Fibroblast of lung (primary cell): ENCODE measurements around the gene TPH2. TPM values are rescaled to one million over a fixed set of nuclear protein-coding genes. Genes with fewer than 3 reads are reported as not detected.

ENCODE experiments used
- DNase-seq, 2 donors: peaks; one replicate each; pipeline versions ENCODE4 v3.0.0 to v3.0.0-alpha.2; 2010; ENCODE audit warnings: low read depth in 2 of 2
- H2AFZ ChIP-seq: 2 replicates; pipeline ENCODE4 v1.5.1; 2012; ENCODE audit warnings: low read length, control low read depth, inconsistent platforms
- H3K27ac ChIP-seq: 2 replicates; pipeline ENCODE4 v1.5.1; 2011; ENCODE audit warnings: low read length, control low read depth; ENCODE audit not compliant: insufficient read depth
- H3K27me3 ChIP-seq: 2 replicates; pipeline ENCODE4 v1.5.1; 2011; ENCODE audit warnings: mild to moderate bottlenecking, low read length; ENCODE audit not compliant: control insufficient read depth, insufficient read depth
- H3K36me3 ChIP-seq: 2 replicates; pipeline ENCODE4 v1.5.1; 2011; ENCODE audit warnings: low read length; ENCODE audit not compliant: control insufficient read depth, insufficient read depth
- H3K4me1 ChIP-seq: 2 replicates; pipeline ENCODE4 v1.5.1; 2011; ENCODE audit warnings: low read length; ENCODE audit not compliant: control insufficient read depth, insufficient read depth; ENCODE audit errors: extremely low read depth
- H3K4me2 ChIP-seq: 2 replicates; pipeline ENCODE4 v1.5.1; 2011; ENCODE audit warnings: low read length, control low read depth; ENCODE audit not compliant: insufficient read depth; ENCODE audit errors: extremely low read depth
- H3K4me3 ChIP-seq, 4 experiments: fragments of 200-600 bp in 1 of 4; sonication (generic) in 1 of 4; replicated peaks in 1 of 4; 2 replicates each; pipeline ENCODE4 v1.5.1; 2011 to 2016; ENCODE audit warnings: low read length in 4 of 4, low read depth in 3 of 4, mild to moderate bottlenecking in 3 of 4, control low read depth in 2 of 4, inconsistent platforms in 1 of 4, mixed read lengths in 1 of 4; ENCODE audit not compliant: insufficient read depth in 1 of 4; ENCODE audit errors: control extremely low read depth in 1 of 4
- H3K79me2 ChIP-seq: 2 replicates; pipeline ENCODE4 v1.5.1; 2012; ENCODE audit warnings: mild to moderate bottlenecking, low read length, inconsistent platforms; ENCODE audit not compliant: control insufficient read depth, insufficient read depth
- H3K9ac ChIP-seq: 2 replicates; pipeline ENCODE4 v1.5.1; 2011; ENCODE audit warnings: mild to moderate bottlenecking, low read length, control low read depth; ENCODE audit not compliant: insufficient read depth
- H3K9me3 ChIP-seq: 2 replicates; pipeline ENCODE4 v1.5.1; 2012; ENCODE audit warnings: low read depth, low read length; ENCODE audit not compliant: control insufficient read depth, insufficient read depth
- H4K20me1 ChIP-seq: 2 replicates; pipeline ENCODE4 v1.5.1; 2011; ENCODE audit warnings: low read length; ENCODE audit not compliant: control insufficient read depth, insufficient read depth; ENCODE audit errors: extremely low read depth
- CTCF ChIP-seq, 2 donors: IDR thresholded peaks in 1 of 2; conservative IDR thresholded peaks in 1 of 2; 1 replicate in 1 of 2; 2 replicates in 1 of 2; pipeline ENCODE4 v1.5.1; 2011 to 2012; ENCODE audit warnings: low read length in 2 of 2, control low read depth in 1 of 2, inconsistent platforms in 1 of 2, low read depth in 1 of 2, mild to moderate bottlenecking in 1 of 2
- EZH2 ChIP-seq: IDR thresholded peaks from 2 replicates; pipeline ENCODE4 v1.5.1; 2012; ENCODE audit warnings: low read length, control low read depth, mild to moderate bottlenecking; ENCODE audit errors: missing control alignments
- polyA plus RNA-seq, 2 donors: library from polyadenylated mRNA; depleted of rRNA in 1 of 2; stranded (reverse) in 1 of 2; unstranded in 1 of 2; fragments of >200 nt; gene quantifications; 2 replicates each; pipeline ENCODE4 v1.2.1, GENCODE V29; 2011 to 2012; ENCODE audit warnings: missing spikeins in 1 of 2
- total RNA-seq: library from RNA; depleted of rRNA; stranded (reverse); fragments of >200 nt; gene quantifications from 2 replicates; pipeline ENCODE4 v1.2.1, GENCODE V29; 2014

TPH2 gene
- total and polyA plus RNA-seq, 2 donors (not counting 1 experiment from before 2014, with no cell fraction given) = 0.03 TPM; not detected in 1

- H3K9me3 ChIP-seq = no peaks in the 10 kb centered on the region
- H3K36me3 ChIP-seq = no peaks in the 10 kb centered on the region
- no peak overlapping the region for H3K4me3 ChIP-seq
- H3K27ac ChIP-seq = no peak overlapping the region
- no peaks in the 10 kb centered on the region for H3K79me2 ChIP-seq
- no peak overlapping the region for H3K9ac ChIP-seq
- TF ChIP-seq CTCF (conservative IDR thresholded peaks at IDR 0.05 in 1 of 2, IDR thresholded peaks at IDR 0.05 in 1 of 2; ENCODE audit: low read depth in 1 of 2, low read length in 2 of 2) = no peak
- no peak for TF ChIP-seq EZH2
- peaks cover 2% of the 10 kb centered on the region for H3K4me1 ChIP-seq
- no peaks in the 10 kb centered on the region for H4K20me1 ChIP-seq
- H3K27me3 ChIP-seq = no peaks in the 10 kb centered on the region
- no peak for DNase-seq
- no peak overlapping the region for H3K4me2 ChIP-seq
- H2AFZ ChIP-seq = no peak overlapping the region
Measured at GRCh38 chr12:71949646-71950045, 11.0 kb downstream of the TPH2 start.

- Histone ChIP-seq H2AFZ (no peak overlapping the region), H3K36me3 (no peaks in the 10 kb centered on the region), H3K4me2 (no peak overlapping the region)
Measured at GRCh38 chr12:71950404-71950803, 11.8 kb downstream of the TPH2 start.

GRCh38 chr12:71950819-71951218 lies 12.2 kb downstream of the TPH2 start:
- Histone ChIP-seq H4K20me1 (no peaks in the 10 kb centered on the region), H3K4me3 (no peak overlapping the region), H3K9me3 (no peaks in the 10 kb centered on the region), H3K36me3 (no peaks in the 10 kb centered on the region), H3K27ac (no peak overlapping the region), H3K79me2 (no peaks in the 10 kb centered on the region), H2AFZ (no peak overlapping the region), H3K9ac (no peak overlapping the region), H3K27me3 (no peaks in the 10 kb centered on the region), H3K4me1 (peaks cover 2% of the 10 kb centered on the region), H3K4me2 (no peak overlapping the region)
- no peak for DNase-seq
- TF ChIP-seq EZH2 (no peak), CTCF (conservative IDR thresholded peaks at IDR 0.05 in 1 of 2, IDR thresholded peaks at IDR 0.05 in 1 of 2; ENCODE audit: low read depth in 1 of 2, low read length in 2 of 2) (no peak)

More at GRCh38 chr12:71950404-71950803, 11.8 kb downstream of the TPH2 start:
- H3K27ac ChIP-seq = no peak overlapping the region
- no peaks in the 10 kb centered on the region for H3K9me3 ChIP-seq
- H4K20me1 ChIP-seq = no peaks in the 10 kb centered on the region
- no peak for DNase-seq
- H3K79me2 ChIP-seq = no peaks in the 10 kb centered on the region
- H3K9ac ChIP-seq = no peak overlapping the region
- TF ChIP-seq EZH2 (no peak), CTCF (conservative IDR thresholded peaks at IDR 0.05 in 1 of 2, IDR thresholded peaks at IDR 0.05 in 1 of 2; ENCODE audit: low read depth in 1 of 2, low read length in 2 of 2) (no peak)
- H3K27me3 ChIP-seq = no peaks in the 10 kb centered on the region
- H3K4me3 ChIP-seq = no peak overlapping the region
- H3K4me1 ChIP-seq = peaks cover 2% of the 10 kb centered on the region
